ENCODE measurements around the gene CDK5. TPM values are rescaled to one million over a fixed set of nuclear protein-coding genes. Genes with fewer than 3 reads are reported as not detected.

Gene CDK5
- total RNA-seq, 1 experiment from 2014 or later: 19.8 TPM

DNA sequence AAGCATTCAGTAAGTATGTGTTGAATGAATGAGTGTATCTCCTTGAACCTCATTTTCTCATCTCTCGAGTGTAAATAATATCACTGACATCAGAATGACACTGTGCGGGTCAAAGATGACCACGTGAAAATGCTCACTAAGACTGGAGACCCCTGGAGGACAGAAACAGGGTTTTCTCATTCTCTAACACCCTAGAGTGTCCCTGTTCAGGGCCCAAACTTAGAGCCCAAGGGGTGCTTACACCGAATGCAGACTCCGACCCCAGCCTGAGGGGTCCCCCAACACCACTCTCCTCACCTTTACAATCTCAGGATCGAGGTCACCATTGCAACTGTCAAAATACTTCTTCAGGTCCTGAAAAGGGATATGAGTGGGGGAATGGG, 1.4 kb downstream of the CDK5 start:
- BruUV-seq (replicated peaks): no TSS peak
- Histone ChIP-seq H3K36me3 (ENCODE audit: control insufficient read depth in 1 of 2, insufficient read depth in 2 of 2, low read length in 2 of 2) (no peaks in the 10 kb centered on the region), H4K20me1 (ENCODE audit: insufficient read depth) (no peaks in the 10 kb centered on the region), H3K9me3 (ENCODE audit: control insufficient read depth in 1 of 2, insufficient read depth in 1 of 2, low read depth in 1 of 2, low read length in 2 of 2) (no peaks in the 10 kb centered on the region), H3K9me2 (ENCODE audit: insufficient read depth) (no peaks in the 10 kb centered on the region), H3K4me2 (ENCODE audit: low read length) (no peak overlapping the region), H3K9ac (ENCODE audit: low read length) (no peak overlapping the region), H3K4me3 (replicated peaks in 1 of 2; ENCODE audit: low read depth in 1 of 2, low read length in 2 of 2) (no peak overlapping the region), H2AFZ (ENCODE audit: low read depth, low read length, poor library complexity, severe bottlenecking) (no peak overlapping the region), H3K27me3 (ENCODE audit: insufficient read depth, low read length) (no peaks in the 10 kb centered on the region), H3K27ac (ENCODE audit: low read depth, low read length) (no peak overlapping the region), H3K4me1 (ENCODE audit: control insufficient read depth in 1 of 2, insufficient read depth in 2 of 2, low read length in 2 of 2) (peaks cover 15 to 30% of the 10 kb centered on the region in 2 experiments), H3K79me2 (ENCODE audit: insufficient read depth, low read length) (peaks cover 16% of the 10 kb centered on the region)
- POLR2A ChIA-PET: no interaction called here
- no peak for ATAC-seq
- RAD21 ChIA-PET (ENCODE audit: low non-redundant PET in 1 of 2, low total read pairs in 2 of 2, uncharacterized antibody in 2 of 2, unreplicated experiment in 2 of 2): no interaction called here
- no peak for TF ChIP-seq POLR2AphosphoS5 (IDR thresholded peaks at IDR 0.05; ENCODE audit: low read depth, low read length)
- TF ChIP-seq, protein P1, sequence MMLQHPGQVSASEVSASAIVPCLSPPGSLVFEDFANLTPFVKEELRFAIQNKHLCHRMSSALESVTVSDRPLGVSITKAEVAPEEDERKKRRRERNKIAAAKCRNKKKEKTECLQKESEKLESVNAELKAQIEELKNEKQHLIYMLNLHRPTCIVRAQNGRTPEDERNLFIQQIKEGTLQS (IDR thresholded peaks at IDR 0.05): no peak
- TF ChIP-seq, protein P2, sequence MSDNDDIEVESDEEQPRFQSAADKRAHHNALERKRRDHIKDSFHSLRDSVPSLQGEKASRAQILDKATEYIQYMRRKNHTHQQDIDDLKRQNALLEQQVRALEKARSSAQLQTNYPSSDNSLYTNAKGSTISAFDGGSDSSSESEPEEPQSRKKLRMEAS (IDR thresholded peaks at IDR 0.05): no peak
- TF ChIP-seq, protein P3, sequence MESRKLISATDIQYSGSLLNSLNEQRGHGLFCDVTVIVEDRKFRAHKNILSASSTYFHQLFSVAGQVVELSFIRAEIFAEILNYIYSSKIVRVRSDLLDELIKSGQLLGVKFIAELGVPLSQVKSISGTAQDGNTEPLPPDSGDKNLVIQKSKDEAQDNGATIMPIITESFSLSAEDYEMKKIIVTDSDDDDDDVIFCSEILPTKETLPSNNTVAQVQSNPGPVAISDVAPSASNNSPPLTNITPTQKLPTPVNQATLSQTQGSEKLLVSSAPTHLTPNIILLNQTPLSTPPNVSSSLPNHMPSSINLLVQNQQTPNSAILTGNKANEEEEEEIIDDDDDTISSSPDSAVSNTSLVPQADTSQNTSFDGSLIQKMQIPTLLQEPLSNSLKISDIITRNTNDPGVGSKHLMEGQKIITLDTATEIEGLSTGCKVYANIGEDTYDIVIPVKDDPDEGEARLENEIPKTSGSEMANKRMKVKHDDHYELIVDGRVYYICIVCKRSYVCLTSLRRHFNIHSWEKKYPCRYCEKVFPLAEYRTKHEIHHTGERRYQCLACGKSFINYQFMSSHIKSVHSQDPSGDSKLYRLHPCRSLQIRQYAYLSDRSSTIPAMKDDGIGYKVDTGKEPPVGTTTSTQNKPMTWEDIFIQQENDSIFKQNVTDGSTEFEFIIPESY (IDR thresholded peaks at IDR 0.05; ENCODE audit: extremely low read depth, insufficient replicate concordance, low read length): no peak
- TF ChIP-seq TCF7L2 (IDR thresholded peaks at IDR 0.05; ENCODE audit: borderline replicate concordance, extremely low read depth, insufficient read depth, insufficient read length): no peak
- TF ChIP-seq RAD21 (IDR thresholded peaks at IDR 0.05; ENCODE audit: low read depth): no peak
- TF ChIP-seq POLR2A (IDR thresholded peaks at IDR 0.05; ENCODE audit: borderline replicate concordance, extremely low read depth, insufficient read depth, insufficient read length): no peak
- no peak for TF ChIP-seq ZFX (IDR thresholded peaks at IDR 0.05)
- no peak for TF ChIP-seq JUND (IDR thresholded peaks at IDR 0.05)
- no peak for TF ChIP-seq SRF (IDR thresholded peaks at IDR 0.05; ENCODE audit: low read depth)
- TF ChIP-seq ZNF274 (IDR thresholded peaks at IDR 0.05; ENCODE audit: low read depth, low read length): no peak
- TF ChIP-seq EZH2 (IDR thresholded peaks at IDR 0.05): no peak
- TF ChIP-seq EZH2phosphoT487 (IDR thresholded peaks at IDR 0.05; ENCODE audit: borderline replicate concordance): no peak
- TF ChIP-seq FOSL1 (IDR thresholded peaks at IDR 0.05; ENCODE audit: low read depth): no peak
- TF ChIP-seq SP1 (IDR thresholded peaks at IDR 0.05; ENCODE audit: low read depth): no peak
- TF ChIP-seq, protein P4, sequence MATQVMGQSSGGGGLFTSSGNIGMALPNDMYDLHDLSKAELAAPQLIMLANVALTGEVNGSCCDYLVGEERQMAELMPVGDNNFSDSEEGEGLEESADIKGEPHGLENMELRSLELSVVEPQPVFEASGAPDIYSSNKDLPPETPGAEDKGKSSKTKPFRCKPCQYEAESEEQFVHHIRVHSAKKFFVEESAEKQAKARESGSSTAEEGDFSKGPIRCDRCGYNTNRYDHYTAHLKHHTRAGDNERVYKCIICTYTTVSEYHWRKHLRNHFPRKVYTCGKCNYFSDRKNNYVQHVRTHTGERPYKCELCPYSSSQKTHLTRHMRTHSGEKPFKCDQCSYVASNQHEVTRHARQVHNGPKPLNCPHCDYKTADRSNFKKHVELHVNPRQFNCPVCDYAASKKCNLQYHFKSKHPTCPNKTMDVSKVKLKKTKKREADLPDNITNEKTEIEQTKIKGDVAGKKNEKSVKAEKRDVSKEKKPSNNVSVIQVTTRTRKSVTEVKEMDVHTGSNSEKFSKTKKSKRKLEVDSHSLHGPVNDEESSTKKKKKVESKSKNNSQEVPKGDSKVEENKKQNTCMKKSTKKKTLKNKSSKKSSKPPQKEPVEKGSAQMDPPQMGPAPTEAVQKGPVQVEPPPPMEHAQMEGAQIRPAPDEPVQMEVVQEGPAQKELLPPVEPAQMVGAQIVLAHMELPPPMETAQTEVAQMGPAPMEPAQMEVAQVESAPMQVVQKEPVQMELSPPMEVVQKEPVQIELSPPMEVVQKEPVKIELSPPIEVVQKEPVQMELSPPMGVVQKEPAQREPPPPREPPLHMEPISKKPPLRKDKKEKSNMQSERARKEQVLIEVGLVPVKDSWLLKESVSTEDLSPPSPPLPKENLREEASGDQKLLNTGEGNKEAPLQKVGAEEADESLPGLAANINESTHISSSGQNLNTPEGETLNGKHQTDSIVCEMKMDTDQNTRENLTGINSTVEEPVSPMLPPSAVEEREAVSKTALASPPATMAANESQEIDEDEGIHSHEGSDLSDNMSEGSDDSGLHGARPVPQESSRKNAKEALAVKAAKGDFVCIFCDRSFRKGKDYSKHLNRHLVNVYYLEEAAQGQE (IDR thresholded peaks at IDR 0.05; ENCODE audit: low read depth): no peak
- DNase-seq (ENCODE audit: low read depth, low spot score): no peak
- CTCF ChIA-PET: no interaction called here
- intact Hi-C loops (cut with micrococcal nuclease): no loop called here

Measured in HCT116 (cell line).